ENCODE results near the gene SMARCA2.

The SMARCA2 gene

DNA sequence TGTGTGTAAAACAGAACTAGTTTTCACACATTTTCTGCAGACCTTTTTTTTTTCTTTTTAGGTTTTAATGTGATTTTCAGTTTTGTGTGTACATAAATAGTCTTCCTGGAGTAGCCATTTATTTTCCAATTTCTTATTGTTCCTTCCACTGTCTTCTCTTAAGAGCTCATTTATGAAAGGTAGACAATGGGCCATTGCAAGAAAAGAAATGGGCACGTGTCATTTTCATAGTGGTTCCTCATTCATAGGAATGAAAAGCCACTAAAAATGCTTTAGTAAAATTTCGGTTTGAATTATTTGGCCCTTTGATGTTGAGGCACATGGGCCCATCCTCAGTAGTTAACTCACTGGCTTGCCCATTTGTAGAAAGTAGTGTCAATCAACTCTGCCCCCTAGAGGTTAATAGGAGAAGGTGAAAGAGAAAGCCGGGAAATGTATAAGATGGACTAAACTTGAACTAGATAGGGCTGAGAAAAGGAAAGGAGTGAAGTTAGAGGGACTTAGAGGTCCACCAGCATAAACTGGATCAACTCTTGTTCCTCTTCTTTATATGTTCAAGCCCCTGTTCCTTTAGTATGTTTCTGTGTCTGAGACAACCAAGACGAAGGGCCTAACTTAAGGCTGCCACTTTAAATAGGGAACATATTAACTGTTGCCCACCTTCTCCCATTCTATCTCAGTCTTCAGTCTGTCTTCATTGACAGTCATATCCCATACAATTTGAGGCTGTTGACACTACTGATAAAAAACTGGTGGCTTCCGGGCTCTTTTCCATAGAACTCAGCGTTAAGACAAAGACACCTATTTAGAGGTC lies 72.6 kb downstream of the SMARCA2 start:
- DNase-seq (ENCODE audit: low read depth in 2 of 2) = no peak

DNA sequence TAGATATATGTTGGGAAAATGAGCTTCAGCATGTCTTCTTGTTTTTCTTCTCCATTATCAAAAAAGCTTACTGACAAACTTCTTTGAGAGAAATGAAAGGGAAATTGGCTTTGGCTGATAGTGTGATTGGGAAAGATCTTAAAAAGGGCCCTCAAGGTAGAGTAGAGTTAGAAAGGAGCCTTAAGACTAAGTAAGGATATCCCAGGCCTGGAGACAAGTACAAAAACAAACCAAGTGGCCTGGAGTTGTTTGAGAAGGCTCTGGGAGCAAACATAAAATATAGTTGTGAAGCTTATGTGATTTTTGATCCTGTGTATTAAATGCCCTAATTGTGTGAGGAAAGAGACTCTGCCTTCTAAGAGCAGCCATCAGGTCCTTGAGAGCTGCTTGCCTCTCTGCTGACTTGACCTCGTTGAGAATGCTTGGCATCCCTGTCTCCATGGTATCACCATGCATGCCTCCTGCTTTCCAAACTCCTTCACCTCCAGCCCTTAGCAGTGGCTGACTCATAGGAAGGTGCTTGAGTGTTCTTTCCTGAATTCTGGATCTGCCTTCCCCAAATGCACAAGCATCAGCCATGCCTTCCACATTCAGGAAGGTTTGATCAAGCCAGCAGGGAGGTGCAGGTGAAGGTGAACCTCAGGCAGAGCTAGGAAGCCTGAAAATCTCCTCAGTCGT lies 78.9 kb downstream of the SMARCA2 start:
- DNase-seq (ENCODE audit: low read depth in 2 of 2) = no peak

DNA sequence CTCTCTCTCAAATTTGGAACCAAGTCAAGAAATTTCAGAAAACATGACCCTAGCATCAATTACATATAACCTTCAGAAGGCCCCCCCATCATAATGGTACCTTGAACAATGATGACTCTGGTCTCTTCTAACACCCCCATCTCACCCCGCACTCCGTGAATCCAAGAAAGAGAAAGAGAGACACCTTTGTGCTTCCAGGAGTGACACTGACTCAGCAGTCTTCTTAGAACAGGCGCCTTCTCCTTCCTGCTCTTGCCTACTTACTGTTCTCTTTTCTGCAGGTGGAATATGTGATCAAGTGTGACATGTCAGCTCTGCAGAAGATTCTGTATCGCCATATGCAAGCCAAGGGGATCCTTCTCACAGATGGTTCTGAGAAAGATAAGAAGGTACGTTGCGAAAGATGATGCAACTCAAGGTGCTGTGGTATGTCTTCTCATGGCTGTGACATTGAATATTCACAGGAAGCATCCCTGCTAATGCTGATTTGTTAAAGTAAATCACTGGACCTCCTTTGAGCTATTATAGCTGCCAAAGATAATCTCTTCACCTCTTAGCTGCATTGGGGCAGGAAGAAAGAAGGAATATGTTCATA lies 81.3 kb downstream of the SMARCA2 start:
- no peak for DNase-seq (ENCODE audit: low read depth in 2 of 2)

DNA sequence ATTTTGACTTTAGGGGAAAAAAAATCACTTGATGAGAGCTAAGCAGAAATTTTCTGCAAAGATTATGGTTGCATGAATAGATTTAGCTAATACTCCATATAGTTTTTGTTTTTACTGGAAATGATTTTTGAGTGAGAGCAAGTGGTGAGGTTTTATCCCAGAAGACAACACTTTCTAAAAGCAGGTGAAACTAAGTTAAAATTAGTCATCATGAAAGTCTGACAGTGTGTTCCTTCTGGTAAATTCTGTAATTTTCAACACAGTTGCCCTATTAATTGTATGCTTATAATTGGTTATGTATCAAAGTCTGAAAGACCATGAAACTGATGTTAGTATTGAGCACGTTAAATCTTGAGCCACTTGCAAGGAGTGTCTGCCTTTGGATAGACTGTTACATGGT lies 91.5 kb downstream of the SMARCA2 start:
- no peak for DNase-seq (ENCODE audit: low read depth in 2 of 2)

DNA sequence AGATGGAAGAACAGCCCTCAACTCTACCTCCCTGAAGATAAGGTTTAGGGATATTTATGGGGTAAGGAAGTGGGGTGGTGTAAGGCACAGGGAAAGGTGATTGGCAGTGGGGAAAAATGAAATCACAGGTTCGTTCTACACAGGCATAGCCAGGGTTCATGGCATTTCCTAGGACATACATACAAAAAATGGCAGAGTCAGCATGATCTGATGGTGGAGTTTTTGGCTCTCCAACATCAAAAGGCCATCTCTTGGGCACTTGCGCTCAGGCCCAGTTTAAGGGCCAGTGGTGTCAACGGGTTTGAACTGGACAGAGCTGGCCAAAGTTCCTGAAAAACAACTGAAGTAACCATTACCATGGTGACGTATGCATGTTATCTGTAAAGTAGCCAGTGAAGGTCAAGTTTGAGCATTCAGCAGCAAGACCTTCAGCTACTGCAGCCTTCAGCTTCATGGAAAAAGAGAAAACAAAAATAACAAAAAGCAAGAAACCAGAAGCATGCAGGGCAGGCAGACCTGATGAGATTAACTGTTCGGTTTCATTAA lies 92.8 kb downstream of the SMARCA2 start:
- DNase-seq (ENCODE audit: low read depth in 2 of 2) = no peak

GRCh38 chr9:2109069-2109650 lies 94.0 kb downstream of the SMARCA2 start:
- DNase-seq (ENCODE audit: low read depth in 2 of 2) = peak; percentile 97 to 98

GRCh38 chr9:2110036-2110435 lies 94.9 kb downstream of the SMARCA2 start:
- no peak for DNase-seq (ENCODE audit: low read depth in 2 of 2)

- no peak for DNase-seq (ENCODE audit: low read depth in 2 of 2)
Observed at GRCh38 chr9:2116073-2116472, 100.9 kb downstream of the SMARCA2 start.

GRCh38 chr9:2117527-2117926 lies 102.4 kb downstream of the SMARCA2 start:
- DNase-seq (ENCODE audit: low read depth in 2 of 2) = no peak

DNA sequence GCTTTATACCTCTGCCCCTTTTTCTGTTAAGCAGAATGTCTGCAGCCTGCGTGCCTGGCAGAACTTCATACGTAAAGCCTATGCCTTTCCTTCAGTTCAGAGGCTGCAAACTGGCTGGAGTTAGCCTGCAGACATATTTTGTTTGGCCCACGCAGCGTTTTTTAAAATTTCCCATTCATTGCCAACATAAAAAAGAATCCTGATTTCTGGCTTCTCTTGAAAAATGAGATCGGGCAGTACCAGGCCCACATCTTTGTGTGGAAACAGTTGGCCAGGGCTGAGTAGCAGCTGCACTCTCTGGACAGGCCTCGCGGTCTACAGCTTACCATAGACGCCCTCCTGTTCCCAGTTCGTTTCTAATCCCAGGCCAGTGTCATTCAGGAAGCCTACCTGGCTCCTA lies 104.4 kb downstream of the SMARCA2 start:
- no peak for DNase-seq (ENCODE audit: low read depth in 2 of 2)

- DNase-seq (ENCODE audit: low read depth in 2 of 2) = no peak
Observed at GRCh38 chr9:2120926-2121689, 106.0 kb downstream of the SMARCA2 start.

- no peak for DNase-seq (ENCODE audit: low read depth in 2 of 2)
Observed at GRCh38 chr9:2122299-2122698, 107.2 kb downstream of the SMARCA2 start.

DNA sequence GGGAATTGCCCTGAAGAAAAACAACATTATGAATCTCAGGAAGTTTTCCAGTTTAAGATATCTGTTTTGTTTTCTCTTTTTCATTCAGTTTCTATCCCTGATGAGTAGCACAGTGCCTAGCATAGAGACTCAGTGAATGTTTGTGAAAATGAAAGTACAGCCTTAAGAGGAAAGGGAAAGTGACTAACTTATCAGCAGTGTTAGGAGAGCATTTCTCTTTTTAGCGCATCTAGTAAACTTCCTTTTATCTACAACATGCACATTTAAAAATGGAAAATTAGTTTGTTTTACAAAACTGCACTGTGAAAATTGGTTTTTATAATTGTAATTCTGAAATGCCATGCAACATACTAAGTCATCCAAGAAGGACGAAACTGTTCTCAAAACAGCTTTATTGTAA lies 110.8 kb downstream of the SMARCA2 start:
- DNase-seq (ENCODE audit: low read depth in 2 of 2) = no peak

- DNase-seq (ENCODE audit: low read depth in 2 of 2) = peak in 1 of 2 experiments; percentile 14
Observed at GRCh38 chr9:2126331-2126803, 111.2 kb downstream of the SMARCA2 start.

GRCh38 chr9:2127486-2127885 lies 112.3 kb downstream of the SMARCA2 start:
- peak in 1 of 2 experiments; percentile 49 for DNase-seq (ENCODE audit: low read depth in 2 of 2)

GRCh38 chr9:2128141-2128540 lies 113.0 kb downstream of the SMARCA2 start:
- no peak for DNase-seq (ENCODE audit: low read depth in 2 of 2)

DNA sequence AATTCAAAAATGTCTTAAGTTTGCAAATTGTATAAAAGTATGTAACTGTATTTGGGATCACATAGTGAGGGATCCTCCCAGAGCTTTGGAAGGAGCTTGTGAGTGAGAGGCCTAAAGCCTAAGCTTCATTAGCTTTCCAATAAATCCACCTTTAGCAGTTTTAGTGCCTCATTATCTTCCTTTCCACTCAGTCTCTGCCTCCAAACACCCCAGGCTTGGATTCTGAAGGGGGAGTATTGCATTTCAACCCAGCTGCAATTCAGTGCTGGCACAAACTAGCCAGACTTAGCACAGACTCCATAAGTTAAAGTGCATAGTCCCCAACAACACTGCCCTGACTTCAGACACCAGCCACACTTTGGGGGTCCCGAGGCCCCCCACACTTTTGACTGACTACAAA lies 113.5 kb downstream of the SMARCA2 start:
- DNase-seq (ENCODE audit: low read depth in 2 of 2) = no peak

DNA sequence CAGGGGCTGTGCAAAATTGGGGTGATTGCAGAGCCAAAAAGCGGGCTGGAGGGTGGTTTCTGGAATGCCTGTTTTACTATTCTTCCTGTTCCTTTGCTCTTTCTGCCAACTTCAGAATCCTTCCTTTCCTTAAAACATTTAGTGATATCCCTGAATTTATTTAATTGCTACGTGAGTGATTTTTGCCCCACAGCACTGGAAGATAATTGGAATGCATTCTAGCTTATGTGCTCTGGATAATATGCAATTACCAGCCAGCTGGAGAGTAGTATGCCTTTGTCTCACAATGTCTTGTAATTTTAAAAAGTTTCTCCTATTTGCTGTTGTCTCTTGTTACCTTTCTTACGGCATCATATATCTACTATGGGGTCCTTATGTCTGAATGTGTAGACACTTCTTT lies 115.8 kb downstream of the SMARCA2 start:
- no peak for DNase-seq (ENCODE audit: low read depth in 2 of 2)

GRCh38 chr9:2132484-2133082 lies 117.4 kb downstream of the SMARCA2 start:
- DNase-seq (ENCODE audit: low read depth in 2 of 2) = no peak

DNA sequence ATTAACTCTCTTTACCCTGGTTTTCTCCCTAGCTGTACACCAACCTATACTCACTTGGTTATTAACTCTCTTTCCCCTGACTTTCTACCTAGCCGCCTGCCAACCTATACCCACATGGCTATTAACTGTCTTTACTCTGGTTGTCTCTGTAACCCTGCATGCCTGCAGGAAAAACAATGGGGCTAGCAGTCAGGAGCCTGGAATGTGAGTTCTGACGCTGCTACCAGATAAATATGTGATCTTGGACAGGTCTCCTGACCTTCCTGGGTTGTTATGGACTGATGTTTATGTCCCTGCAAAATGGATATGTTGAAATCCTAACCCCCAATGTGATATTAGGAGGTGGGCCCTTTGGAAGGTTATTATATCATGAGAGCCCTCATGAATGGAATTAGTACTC lies 119.2 kb downstream of the SMARCA2 start:
- DNase-seq (ENCODE audit: low read depth in 2 of 2) = no peak

DNA sequence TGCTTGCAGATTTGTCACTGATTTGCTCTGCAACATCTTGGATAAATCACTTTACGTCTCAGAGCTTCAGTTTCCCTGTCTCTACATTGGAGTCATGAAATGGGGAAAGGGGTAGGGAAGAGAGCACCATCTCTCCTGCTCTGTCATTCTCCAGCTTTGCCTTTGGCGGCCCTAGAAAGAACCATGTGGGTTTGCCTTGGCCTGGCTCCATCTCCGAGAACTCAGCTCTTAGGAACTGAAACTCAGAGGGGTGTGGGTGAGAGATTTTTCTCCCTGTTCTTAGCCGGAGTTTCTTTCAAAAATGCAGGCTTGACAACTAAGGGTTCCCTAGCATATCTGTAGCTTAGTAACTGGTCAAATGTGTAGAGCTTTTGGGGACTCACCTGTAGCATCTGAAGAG lies 123.5 kb downstream of the SMARCA2 start:
- no peak for DNase-seq (ENCODE audit: low read depth in 2 of 2)
